GM21786 (cell line): ENCODE data around the gene SPTBN1.

ENCODE experiments used
- ATAC-seq: cut with Tn5 transposase; IDR thresholded peaks from one replicate; pipeline ENCODE4 v1.9.1; 2021; ENCODE audit not compliant: unreplicated experiment

Gene SPTBN1

DNA sequence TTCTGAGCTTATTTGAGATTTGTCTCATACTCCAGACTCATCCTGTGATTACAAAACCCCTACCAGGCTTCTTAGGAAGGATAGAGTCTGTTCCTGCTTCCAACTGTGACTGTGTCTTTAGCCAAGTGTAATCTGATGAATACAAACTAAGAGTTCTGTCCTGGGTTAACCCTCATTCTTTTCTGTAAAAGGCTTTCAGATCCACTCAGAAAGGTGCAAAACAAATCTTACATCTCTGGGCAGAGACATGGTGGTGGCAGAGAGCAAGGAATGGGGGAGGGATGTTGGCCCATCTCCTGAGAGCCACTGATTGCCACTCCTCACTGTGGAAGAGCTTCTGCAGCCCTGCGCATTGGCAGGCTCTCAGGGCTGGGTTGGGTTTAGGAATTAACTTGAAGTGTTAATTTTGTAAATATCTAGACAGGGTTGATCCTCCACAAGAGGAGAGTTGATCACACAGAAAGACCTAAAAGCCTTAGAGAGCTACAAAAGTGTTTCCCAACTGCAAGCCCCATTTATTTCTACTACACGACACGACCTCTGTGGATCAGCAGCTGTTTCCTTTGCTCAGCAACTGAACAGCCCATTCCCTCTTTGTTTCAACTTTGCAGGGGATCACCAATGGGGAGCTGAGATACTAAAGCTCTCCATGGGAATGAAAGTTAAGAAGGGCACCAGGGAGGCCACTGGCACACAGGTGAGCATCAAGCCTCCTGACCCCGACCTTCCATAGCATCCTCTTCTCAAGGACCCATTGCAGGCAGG, 23.7 kb upstream of the SPTBN1 start:
- ATAC-seq: no peak

DNA sequence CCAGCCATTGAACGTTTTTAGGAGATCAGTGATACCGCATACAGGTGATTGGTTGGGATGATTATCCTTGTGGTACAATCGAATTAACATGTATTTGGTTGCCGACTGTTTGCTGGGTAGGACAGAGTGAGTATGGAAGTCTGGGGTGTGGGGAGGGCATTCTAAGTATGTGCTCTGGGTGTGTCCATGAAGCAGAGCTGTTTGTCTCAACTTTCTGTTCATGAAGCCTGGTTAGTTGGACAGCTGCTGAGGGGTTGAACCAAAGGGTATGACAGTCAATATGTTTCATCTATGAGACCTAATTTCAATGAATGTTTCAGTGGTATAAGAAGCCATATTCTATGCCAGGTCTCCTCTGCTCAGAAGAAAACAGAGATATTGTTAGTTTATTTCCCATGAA, 21.9 kb upstream of the SPTBN1 start:
- ATAC-seq: no peak

DNA sequence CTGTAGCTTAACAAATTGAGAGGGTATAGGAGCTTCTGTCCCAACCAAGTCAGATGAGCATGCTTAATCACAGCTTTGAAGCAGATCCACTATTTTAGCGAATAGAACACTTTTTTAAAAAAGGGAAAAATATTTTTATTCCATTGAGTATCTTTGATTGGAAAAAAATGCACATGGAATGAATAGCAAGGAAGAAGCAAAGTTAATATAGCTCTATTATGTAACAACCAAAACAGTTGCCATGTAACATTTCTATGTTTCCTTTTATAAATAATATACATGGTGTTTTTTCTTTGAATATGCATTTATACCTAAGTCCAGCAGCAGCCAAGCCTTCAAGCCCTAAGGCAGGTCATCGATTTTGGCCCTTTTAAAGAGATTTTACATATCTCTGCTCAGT, 21.4 kb upstream of the SPTBN1 start:
- no peak for ATAC-seq

DNA sequence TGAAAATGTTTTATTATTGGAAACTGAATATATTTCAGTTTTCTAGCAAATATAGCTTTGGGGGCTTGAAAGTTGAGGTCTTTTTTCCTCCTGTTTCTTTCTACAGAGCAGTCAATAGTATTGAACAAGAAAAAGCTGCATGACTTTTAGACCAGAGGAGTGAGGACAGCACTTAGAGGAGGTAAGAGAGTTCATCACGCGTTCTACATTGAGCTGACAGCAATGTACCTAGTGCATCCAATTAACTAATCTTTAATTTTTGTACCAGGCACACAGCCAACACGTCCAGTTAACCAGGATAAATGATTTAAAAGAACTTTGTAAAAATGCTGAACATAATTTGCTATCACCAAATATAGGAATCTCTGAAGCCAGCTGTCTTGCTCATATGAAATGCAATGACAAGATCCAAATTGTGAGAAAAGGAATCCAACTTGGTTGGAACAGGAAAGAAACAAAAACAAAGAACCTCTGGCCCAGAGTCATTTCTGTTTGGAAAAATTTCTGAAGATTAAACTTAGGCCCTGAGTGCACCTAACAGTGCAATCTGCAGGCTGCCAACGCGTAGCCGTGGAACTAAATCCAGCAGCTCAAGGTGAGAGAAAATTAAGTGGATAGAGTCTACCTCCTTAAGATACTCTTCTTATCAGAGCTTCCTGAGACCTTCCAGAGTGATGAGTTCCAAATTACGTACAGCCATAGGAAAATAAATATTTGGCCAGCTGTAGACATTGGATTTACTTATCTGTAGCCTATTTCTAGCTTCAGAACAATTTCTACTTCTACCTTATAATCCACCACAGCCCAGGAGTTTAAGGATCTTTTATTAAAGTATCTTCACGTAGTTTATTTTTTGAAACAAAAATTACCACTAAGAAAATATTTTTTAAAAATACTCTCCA, 20.6 kb upstream of the SPTBN1 start:
- ATAC-seq: no peak

DNA sequence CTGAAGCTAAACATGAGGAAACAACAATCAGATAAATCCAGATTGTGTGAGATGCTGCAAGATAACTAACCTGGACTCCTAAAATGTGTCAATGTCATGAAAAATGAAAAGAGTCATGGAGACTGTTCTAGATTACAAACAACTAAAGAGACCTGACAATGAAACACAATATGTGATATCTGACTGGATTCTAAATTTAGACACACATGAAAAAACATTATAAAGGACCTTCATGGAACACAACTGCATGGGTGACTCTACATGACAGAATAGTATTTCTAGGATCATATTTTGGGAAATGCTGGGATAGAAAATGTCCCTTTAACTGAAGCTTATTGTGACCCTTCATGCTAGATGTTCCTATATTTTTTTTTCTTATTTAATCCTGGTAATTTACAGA, 18.5 kb upstream of the SPTBN1 start:
- no peak for ATAC-seq

DNA sequence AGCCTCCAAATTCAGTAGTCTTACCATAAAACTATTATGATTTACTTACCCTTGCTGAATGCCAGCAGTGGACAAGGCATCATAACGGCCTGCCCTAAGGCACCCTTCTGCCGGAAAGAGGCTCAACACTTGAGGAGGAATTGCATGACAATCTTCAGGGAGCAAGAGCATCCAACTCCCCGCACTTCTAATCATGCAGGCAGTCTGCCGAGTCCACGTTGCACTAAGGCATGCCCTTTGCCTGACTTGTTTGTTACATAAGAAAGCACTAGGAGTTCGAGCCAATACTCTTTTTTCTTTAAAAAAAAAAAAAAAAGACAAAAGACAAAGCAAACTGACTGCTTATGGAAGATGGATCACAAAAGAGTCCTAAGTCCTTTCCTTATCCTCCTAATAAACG, 17.9 kb upstream of the SPTBN1 start:
- no peak for ATAC-seq

DNA sequence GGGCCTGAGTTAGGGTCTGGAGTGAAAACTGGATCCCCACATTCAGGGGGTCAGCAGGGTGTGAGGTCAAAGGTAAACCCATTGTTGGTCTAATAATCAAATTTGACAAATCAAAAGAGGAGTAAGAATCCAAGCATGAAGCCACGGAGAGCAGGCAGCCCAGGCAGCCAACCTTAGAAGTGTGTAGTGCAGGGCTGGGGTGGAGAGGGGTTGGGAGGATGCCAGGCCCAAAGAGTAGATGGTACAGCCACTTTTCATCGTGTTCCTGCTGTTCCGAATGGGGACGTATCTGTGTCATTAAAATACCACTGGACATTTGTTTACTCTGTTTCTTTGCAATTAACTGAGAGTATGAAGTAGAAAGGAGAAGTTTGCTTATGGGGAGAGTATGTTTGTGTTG, 16.5 kb upstream of the SPTBN1 start:
- no peak for ATAC-seq

DNA sequence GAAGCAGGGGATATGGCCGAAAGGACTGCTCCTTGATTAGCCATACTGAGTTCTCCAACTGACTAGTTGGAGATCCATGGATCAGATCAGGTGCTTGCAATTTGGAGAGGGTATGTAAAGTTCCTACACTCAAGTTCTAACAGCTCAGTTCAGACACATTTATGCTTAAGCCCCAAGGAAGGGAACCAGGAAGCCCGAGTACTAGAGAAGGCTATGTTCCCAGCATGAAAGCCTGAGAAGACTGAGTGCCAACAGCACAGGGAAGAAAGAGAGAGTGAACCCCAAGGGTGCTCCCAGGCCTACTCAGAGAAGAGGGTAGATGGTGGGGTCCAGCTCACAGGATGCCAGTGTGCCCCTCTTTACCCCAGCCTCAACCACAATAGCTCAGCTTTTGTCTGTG, 16.1 kb upstream of the SPTBN1 start:
- no peak for ATAC-seq

DNA sequence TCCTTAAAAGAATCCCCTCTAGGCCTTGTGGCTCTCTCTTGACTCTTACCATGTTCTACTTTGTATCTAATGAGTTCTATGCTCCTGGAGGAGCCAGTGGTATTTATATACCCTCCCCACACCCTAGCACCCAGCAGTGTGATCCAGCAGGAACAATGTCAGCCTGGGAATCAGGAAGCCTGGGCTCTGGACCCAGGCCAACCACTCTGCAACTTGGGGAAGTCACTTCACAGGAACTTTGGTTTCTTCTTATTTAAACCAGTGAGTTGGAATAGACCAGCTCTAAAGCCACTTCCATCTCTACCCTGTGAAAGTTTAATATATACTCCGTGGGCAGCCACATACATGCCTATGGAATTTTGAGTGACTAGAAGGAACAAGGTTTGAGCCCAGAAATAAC, 11.6 kb upstream of the SPTBN1 start:
- no peak for ATAC-seq

DNA sequence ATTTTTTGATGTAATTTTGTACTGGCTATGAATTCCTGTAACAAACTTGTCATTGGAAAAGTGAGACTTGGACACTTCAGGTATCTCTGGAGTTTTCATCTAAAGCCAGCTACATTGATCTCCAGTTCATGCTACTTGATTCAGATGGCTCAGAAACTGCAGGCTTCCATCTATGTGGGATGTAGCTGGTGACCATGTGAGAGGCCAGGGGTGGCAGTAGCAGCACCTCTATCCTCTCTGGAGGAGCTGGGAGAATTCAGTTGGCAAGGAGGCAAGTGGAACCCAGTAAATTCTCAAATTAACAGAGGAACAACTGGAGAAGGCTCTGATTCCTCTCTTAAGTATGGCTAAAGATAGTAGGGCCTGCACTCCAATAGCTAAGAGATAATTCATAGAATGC, 10.0 kb upstream of the SPTBN1 start:
- no peak for ATAC-seq

DNA sequence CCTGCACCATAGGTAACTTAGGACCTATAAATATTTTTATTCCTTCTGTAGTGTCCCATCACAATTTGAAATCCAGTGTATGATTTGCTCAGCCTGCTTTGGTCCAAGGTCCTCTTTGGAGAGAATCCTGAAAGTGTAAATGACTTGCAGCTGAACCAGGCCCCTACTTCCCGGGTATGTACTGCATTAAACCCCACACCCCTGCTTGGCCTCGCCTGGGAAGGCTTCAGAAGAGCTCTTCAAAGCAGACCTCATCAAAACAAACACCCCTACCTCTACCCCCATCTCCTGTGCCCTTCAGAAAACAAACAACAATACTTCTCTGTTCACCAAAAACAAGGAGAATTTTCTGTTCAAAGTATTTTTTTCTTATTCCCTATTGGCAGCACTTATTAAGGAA, 9.5 kb upstream of the SPTBN1 start:
- no peak for ATAC-seq

DNA sequence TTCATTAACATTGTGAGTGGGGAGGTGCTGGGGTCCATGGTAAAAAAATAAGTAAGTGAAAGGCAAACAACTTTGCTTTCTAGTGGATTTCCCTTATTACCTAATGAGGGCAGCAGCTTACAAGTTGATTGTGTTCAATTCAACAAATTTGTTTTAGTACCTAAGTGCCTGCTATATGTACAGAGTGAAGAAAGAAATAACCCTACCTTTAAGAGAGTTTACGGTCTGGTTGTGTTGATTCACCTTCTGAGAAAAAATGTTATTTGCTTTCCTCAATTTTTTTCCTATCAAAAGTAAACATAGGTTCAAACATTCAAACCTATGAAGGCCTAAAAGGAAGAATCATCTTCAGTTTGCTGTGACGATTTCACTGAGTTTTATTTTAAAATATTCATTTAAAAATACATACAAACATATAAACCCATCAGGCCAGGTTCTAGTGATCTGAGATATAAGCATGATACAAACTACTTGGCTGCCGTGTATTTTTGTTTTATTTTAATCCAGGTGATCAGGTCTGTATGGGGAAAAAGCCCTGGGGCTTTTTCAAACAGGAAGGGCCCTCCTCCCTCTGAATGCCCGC, 1.5 kb upstream of the SPTBN1 start:
- no peak for ATAC-seq

DNA sequence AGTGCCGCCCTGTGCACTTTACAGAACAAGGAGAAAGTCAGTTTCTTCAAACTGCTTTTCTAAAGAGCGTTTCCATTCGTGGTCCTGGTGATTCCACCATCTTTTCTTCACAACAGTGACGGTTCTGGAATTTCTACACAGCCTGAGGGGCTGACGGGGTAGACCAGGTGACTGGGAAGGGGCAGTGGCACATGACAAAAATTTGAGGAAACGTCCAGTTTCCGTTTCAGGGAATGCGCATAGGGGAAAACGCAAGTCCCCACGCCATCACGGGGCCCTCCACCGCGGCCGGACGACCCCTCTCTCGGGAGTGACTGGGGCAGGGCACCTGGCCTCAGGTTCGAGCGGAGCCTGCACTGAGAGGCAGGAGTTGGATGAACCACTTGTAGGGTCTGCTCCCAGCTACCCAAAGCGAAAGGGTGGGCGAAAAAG, 980 bp upstream of the SPTBN1 start:
- no peak for ATAC-seq

DNA sequence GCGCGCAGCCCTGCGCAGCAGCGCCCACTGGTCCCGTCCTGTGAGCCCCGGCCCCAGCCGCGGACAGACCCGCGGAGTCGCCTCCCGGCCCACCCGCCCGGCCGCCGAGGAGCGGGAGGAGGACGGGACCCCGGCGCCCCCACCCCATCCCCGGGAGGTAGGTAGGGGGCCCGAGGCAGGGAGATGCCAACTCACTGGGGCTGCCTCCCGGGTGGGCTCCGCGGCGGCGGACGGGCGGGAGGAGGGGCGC, 160 bp downstream of the SPTBN1 start:
- ATAC-seq: no peak

DNA sequence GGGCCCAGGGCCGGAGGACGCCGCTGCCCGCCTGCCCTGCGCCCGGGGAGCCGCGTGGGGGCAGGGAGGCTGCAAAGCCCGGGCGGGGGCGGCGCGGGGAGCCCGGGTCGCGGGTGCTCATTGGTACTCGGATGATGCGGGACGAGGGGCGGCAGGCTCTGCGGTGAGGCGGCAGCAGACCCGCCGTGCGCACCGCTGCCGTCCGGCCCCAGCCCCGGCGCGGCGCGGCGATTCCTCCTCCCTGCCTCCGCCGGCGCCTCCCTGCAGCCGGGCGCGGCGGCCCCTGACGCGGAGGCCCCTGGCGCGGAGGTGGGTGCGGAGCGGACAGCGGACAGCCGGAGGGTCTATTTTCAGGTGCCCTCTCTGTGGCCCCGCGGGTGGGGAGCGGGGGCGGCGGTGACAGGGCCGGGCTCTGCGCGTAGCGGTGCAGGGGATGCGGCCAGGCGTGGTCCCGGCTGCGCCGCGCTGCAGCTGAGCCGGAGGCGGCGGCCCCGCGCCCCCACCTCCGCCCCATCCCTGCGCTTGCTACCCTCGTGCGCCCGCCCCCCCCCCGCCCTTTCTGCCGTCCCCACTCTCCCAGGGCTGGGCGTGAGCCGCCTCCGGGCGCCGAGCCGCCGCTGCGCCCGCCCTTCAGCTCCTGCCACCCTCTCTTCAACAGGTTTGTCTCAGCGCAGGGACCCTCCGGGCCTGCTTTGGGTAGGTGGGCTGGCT, 640 bp downstream of the SPTBN1 start:
- peak; percentile 40 for ATAC-seq

DNA sequence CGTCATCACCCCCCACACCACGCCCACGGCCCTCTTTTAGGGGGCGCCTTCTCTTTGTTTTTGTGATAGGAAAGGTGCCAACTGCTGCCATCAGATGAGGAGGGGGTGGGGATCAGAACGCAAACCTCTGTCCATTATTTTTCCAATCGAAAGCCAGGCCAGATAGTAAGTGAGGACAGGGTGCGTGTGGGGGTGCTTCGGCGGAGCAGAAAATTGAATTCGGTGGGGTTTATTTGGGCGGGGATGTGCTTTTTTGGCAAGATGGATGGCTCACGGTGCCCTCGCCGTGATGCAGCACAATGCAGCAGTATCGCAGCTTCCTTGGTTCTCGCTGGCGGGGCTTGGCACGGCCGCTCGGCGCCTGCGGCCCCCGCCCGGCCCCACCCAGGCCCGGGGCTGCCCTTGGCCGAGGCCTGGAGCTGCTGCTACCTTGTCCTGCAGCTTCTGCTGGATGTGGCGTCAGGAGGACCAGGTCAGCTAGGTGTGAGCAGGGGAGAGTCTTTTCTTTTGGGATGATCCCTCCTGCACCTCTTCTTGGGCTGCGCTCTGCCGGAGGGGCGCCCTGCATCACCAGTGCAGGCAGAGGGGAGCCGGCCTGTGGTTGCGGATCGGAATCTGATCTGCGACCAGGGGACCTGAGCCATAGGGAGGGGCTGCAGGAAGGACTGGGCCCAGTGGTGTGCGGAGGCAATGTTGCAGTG, 1.3 kb downstream of the SPTBN1 start:
- ATAC-seq: no peak

DNA sequence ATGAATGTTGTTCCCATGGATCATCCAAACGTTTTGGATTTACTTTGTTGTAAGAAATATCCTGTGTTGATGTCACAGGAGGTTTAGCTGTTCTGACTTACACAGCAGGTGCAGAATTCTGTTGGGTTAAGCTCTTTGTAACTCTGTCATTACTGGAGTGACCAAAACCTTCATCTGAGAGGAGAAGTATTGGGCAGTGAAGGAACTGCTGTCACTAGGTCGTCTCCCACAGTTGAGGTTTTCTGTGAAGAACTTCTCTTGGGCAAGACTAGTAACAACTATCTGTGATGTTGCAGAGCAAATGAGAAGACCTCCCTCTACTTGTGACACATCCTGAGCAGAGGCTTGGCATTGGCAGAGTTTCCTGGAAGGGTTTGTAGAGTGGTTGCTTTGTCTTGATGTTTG, 2.9 kb downstream of the SPTBN1 start:
- ATAC-seq: no peak

DNA sequence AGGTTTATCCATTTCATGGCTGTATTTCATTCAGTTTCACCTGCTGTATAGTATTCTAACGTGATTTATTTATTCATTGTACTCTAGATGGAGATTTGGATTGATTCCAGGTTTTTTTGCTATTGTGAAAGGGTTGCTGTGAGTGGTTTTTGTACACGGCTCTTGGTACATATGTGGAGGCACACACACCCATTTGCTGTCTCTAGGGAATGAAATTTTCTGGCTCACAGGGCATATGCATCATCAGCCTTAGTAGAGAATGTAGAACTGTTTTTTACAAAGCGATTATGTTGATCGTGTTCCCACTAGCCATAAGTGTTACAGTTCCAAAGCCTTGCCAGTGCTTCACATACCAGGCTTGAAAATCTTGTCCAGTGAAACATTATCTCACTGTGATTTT, 5.1 kb downstream of the SPTBN1 start:
- no peak for ATAC-seq

DNA sequence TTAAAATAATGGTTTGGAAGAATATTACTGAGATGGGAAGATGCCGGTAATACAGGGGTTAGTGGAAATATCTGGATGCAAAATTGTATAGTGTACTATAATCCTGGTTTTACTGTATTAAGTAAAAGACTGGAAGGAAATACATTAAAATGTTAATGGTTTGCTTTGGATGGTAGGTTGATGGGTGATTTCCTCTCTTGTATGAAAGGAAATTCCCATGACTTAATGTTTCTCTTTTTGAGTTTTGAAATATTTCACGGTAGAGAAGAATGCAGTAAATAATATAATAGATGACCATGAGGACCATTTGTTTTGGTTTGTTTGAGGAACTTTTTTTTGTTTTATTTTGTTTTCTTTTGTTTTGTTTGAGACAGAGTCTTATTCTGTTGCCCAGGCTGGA, 8.2 kb downstream of the SPTBN1 start:
- ATAC-seq: no peak

DNA sequence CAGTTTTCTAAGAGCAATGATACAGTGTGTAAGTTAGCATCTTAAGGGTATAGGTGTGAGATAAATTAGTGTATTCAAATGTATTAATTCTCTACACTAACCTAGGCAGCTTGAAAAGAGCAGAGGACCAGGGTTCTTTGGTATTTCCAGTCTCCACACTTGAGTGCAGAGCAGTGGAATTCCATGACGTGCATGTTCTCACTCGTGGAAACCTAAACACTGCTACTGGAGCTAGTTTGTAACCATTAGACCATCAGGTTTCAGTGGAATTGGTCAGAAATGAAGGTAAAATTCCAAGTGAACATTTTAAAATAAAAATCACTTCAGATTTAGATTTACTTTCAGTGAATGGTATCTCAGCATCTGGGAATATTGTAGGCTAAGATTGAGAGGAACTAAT, 9.0 kb downstream of the SPTBN1 start:
- ATAC-seq: no peak

DNA sequence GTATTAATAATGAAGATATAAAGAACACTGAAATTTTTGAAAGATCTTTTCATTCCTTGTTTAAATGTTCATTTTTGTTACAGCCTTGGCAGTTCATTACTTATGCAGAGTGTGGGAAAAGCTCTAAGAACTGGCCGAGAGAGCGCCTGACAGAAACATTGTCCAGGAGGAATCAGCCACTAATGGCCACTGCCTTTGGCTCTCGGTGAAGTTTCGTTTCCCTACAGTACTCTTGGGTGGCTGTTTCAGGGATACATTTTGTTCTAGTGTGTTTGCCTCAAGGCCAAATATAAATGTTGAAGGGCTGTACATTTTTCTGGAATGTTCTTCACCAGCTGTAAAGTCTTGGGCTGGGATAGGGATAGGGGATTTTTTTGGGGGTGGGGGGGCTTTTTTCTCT, 10.7 kb downstream of the SPTBN1 start:
- ATAC-seq: no peak
